Tibial artery (tissue), 4 donors: ENCODE results near the gene LCN2.
A peak's percentile ranks its signal among the peaks of the same experiment; 100 is the strongest.

Source experiments
- DNase-seq, 2 donors: peaks; one replicate each; pipeline ENCODE4 v3.0.0-alpha.2; 2019
- H3K27ac ChIP-seq, 2 donors: fragments of 200-600 bp; sonication (generic) in 1 of 2; 1 replicate in 1 of 2; 2 replicates in 1 of 2; pipeline ENCODE4 v1.5.1; 2018 to 2019; ENCODE audit warnings: mild to moderate bottlenecking in 1 of 2
- H3K27me3 ChIP-seq, 2 donors: fragments of 200-600 bp; sonication (generic) in 1 of 2; one replicate each; pipeline versions ENCODE4 v1.5.1 to v1.6.0; 2016 to 2019
- H3K36me3 ChIP-seq, 3 donors: fragments of 200-600 bp; sonication (generic) in 2 of 3; one replicate each; pipeline ENCODE4 v1.5.1; 2016 to 2019; ENCODE audit warnings: mild to moderate bottlenecking in 2 of 3
- H3K4me1 ChIP-seq, 4 donors: fragments of 200-600 bp; sonication (generic) in 2 of 4; 1 replicate in 3 of 4; 2 replicates in 1 of 4; pipeline ENCODE4 v1.5.1; 2016 to 2019
- H3K4me3 ChIP-seq, 2 donors: fragments of 200-600 bp; sonication (generic) in 1 of 2; 1 replicate in 1 of 2; 2 replicates in 1 of 2; pipeline ENCODE4 v1.5.1; 2018 to 2019; ENCODE audit warnings: mild to moderate bottlenecking in 2 of 2
- H3K9me3 ChIP-seq, 3 donors: fragments of 200-600 bp; sonication (generic) in 1 of 3; one replicate each; pipeline ENCODE4 v1.5.1; 2016 to 2019
- intact Hi-C: fragments of 100-400 bp; cut with DNase I; formaldehyde crosslinking; loops from one replicate; pipeline ENCODE4 v1.15.0; 2023; ENCODE audit warnings: low total_unique reads
- TF ChIP-seq, protein P1 (sequence below), 2 experiments: fragments of 200-600 bp in 1 of 2; fragments of 450-650 bp in 1 of 2; IDR thresholded peaks; one replicate each; pipeline ENCODE4 v1.5.1; 2017 to 2019; ENCODE audit warnings: antibody characterized with exemption in 2 of 2, mild to moderate bottlenecking in 1 of 2, moderate library complexity in 1 of 2

Gene LCN2

GRCh38 chr9:128124873-128125579 is 24.2 kb upstream of the LCN2 start:
- Histone ChIP-seq H3K27me3 (no peaks in the 10 kb centered on the region), H3K27ac (no peak overlapping the region), H3K9me3 (no peaks in the 10 kb centered on the region), H3K36me3 (peaks cover 8 to 46% (median 44%) of the 10 kb centered on the region in 3 donors), H3K4me3 (no peak overlapping the region), H3K4me1 (peaks cover 0 to 36% (median 27%) of the 10 kb centered on the region in 4 donors)
- intact Hi-C loops = no loop called here
- TF ChIP-seq, protein P1, sequence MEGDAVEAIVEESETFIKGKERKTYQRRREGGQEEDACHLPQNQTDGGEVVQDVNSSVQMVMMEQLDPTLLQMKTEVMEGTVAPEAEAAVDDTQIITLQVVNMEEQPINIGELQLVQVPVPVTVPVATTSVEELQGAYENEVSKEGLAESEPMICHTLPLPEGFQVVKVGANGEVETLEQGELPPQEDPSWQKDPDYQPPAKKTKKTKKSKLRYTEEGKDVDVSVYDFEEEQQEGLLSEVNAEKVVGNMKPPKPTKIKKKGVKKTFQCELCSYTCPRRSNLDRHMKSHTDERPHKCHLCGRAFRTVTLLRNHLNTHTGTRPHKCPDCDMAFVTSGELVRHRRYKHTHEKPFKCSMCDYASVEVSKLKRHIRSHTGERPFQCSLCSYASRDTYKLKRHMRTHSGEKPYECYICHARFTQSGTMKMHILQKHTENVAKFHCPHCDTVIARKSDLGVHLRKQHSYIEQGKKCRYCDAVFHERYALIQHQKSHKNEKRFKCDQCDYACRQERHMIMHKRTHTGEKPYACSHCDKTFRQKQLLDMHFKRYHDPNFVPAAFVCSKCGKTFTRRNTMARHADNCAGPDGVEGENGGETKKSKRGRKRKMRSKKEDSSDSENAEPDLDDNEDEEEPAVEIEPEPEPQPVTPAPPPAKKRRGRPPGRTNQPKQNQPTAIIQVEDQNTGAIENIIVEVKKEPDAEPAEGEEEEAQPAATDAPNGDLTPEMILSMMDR (IDR thresholded peaks at IDR 0.05) = peak in 1 of 2 experiments; percentile 24
- DNase-seq = peak in 1 of 2 donors; percentile 69

DNA sequence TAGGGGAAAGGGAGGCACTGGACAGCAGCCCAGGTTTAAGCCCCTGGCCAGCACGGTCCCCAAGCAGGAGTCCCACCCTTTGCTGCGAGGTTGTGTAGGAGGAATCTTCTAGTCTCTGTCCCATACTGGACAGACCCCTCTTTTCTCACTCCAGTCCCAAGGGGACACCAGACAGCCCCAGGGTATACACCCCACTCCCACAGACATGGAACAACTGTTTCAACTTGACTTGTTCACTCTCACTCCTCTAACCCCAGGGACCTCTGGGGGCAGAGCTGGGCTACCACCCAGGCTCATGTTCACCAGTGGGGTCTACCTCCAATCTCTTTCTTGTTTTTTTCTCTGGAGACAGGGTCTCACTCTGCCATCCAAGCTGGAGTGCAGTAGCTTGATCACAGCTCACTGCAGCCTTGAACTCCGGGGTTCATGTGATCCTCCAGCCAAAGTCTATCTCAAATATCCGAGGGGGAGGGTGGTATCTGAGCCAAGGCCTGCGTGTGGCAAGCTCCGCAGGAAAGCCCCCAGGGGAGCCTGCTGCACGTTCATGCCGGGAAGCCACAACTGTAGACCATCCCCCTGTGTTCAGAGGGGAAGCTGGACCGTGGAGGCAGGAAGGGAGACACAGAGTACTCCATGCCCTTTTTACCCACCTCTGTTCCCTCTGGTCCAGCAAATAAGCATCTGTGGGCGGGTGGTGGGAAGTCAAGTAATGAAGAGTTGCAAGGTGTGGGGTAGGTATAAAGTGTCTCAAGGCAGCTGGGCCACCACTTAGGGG is 23.5 kb upstream of the LCN2 start:
- Histone ChIP-seq H3K4me3 (no peak overlapping the region), H3K36me3 (peaks cover 8 to 39% (median 37%) of the 10 kb centered on the region in 3 donors)
- DNase-seq = no peak

GRCh38 chr9:128127568-128127989 is 21.7 kb upstream of the LCN2 start, which contains the start of gene PTGES2:
Gene PTGES2 (minus strand): TSS chr9:128127729. CDS start chr9:128127717, 12 bp downstream.
- Histone ChIP-seq H3K27me3 (peaks cover 0 to 6% of the 10 kb centered on the region in 2 donors), H3K36me3 (peaks cover 1 to 23% (median 21%) of the 10 kb centered on the region in 3 donors), H3K27ac (peak within 1 kb of the TSS; percentile 89 to 91), H3K4me3 (peak within 1 kb of the TSS; percentile 74 to 97), H3K9me3 (no peaks in the 10 kb centered on the region), H3K4me1 (peaks cover 0 to 36% (median 27%) of the 10 kb centered on the region in 4 donors)
- peak; percentile 77 to 88 for DNase-seq
- intact Hi-C loops = no loop called here
- TF ChIP-seq, protein P1 (IDR thresholded peaks at IDR 0.05) = no peak

More for the DNA sequence above, 23.5 kb upstream of the LCN2 start:
- peaks cover 0 to 36% (median 27%) of the 10 kb centered on the region in 4 donors for H3K4me1 ChIP-seq
- H3K9me3 ChIP-seq = no peaks in the 10 kb centered on the region
- intact Hi-C loops = no loop called here
- TF ChIP-seq, protein P1 (IDR thresholded peaks at IDR 0.05) = no peak
- no peaks in the 10 kb centered on the region for H3K27me3 ChIP-seq
- H3K27ac ChIP-seq = no peak overlapping the region

- H3K9me3 ChIP-seq = no peaks in the 10 kb centered on the region
- H3K27me3 ChIP-seq = peaks cover 0 to 6% of the 10 kb centered on the region in 2 donors
- TF ChIP-seq, protein P1 (IDR thresholded peaks at IDR 0.05) = no peak
- intact Hi-C loops = no loop called here
- peaks cover 0 to 17% (median 15%) of the 10 kb centered on the region in 3 donors for H3K36me3 ChIP-seq
- H3K27ac ChIP-seq = peak overlapping the region; percentile 89 to 91
- peak; percentile 71 to 89 for DNase-seq
- H3K4me1 ChIP-seq = peaks cover 0 to 36% (median 27%) of the 10 kb centered on the region in 4 donors
- H3K4me3 ChIP-seq = peak overlapping the region; percentile 74 to 97
Measured at GRCh38 chr9:128127990-128128835, 21.0 kb upstream of the LCN2 start.
